ENCODE measurements around the gene CMSS1. TPM values are rescaled to one million over a fixed set of nuclear protein-coding genes. Genes with fewer than 3 reads are reported as not detected.

Gene CMSS1
- total and polyA plus RNA-seq, 2 of the 13 experiments (the other 11 are each of a cell fraction or from before 2014, with no cell fraction given) = 6.4 to 48.7 TPM

DNA sequence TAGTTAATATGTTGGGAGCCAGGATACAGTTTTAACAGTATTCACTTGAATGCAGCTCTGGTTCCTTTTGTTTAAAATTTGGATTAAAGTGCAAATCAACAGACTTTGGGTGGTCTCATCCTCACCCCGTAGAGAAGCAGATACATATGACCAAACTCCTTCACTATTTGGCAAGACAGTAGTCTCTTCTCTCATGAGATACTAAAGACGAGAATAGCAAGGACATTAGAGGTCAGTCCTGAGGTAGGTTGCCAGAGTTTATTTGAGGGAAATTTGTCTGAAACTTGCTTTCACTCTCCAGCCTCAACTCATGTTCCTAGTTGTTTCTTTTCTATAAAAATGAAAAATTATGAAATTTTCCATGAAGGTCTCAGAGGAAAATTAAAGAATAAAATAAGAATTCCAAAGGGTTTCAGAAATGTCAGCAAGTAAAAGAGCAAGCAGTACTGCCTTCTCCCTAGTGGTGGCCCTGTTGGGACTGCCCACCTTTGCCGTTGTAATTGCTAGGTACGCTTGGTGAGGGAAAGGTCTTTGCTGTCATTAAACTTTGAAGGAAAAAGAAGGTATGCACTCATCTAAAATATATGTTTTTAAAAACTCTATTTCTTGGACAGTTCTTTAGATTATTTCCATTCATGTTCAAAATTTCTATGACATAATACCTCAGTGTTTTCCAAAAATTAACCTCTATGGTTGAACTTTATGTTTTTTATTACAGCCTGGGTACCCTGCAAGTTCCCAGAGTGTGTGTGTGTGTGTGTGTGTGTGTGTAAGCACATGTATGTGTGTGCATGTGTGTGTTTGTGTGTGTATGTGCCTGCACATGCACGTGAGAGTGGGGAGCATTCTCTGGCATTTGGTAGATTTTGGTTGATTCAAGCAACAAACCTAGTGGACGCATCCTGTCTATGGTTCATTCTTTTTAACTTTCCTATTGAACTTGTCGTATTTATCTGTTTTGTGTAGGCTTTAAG lies 111.4 kb downstream of the CMSS1 start (continued):
- no peak for TF ChIP-seq NFYB (CRISPR knock-in tag; IDR thresholded peaks at IDR 0.05)

GRCh38 chr3:99929745-99930139 lies 112.1 kb downstream of the CMSS1 start:
- Histone ChIP-seq H3K27ac (ENCODE audit: extremely low read length, insufficient read depth, low read length) (no peak overlapping the region), H3K79me2 (ENCODE audit: insufficient read depth, low read length) (no peaks in the 10 kb centered on the region), H2AFZ (ENCODE audit: low read length) (no peak overlapping the region), H3K27me3 (ENCODE audit: control insufficient read depth in 1 of 2, insufficient read depth in 2 of 2, low read length in 2 of 2) (no peaks in the 10 kb centered on the region), H3K36me3 (replicated peaks in 1 of 2; ENCODE audit: control insufficient read depth in 1 of 2, insufficient read depth in 2 of 2, low read length in 2 of 2) (no peaks in the 10 kb centered on the region), H3K9ac (ENCODE audit: insufficient read depth, low read depth, low read length) (no peak overlapping the region), H3K4me1 (ENCODE audit: insufficient read depth, low read length) (peaks cover 63% of the 10 kb centered on the region), H4K20me1 (ENCODE audit: insufficient read depth, low read length) (no peaks in the 10 kb centered on the region), H3K4me3 (replicated peaks in 1 of 3; ENCODE audit: insufficient read depth in 1 of 3, low read depth in 2 of 3, low read length in 3 of 3) (no peak overlapping the region), H3K9me3 (ENCODE audit: low read length) (no peaks in the 10 kb centered on the region), H3K4me2 (ENCODE audit: low read depth, low read length) (no peak overlapping the region)
- CTCF ChIA-PET (ENCODE audit: low intra/inter-chr PET ratio, low total read pairs) = no interaction called here
- POLR2A ChIA-PET = no interaction called here
- FAIRE-seq (no peak), ATAC-seq (no peak), DNase-seq (ENCODE audit: low spot score) (no peak)
- no TSS peak for BruUV-seq (replicated peaks)
- in situ Hi-C loops (cut with HindIII; ENCODE audit: extremely low pct_ligation_motif_present, low pct_unique_long_range_greater_than_20kb) = no loop called here
- intact Hi-C loops (cut with micrococcal nuclease; ENCODE audit: unreplicated experiment) = no loop called here
- WGBS (ENCODE audit: low lambda C conversion rate) = 92% methylated on average over 3 of the region's 3 CpGs
- no peak for TF ChIP-seq MAFF (IDR thresholded peaks at IDR 0.05; ENCODE audit: low read depth, low read length)
- no peak for TF ChIP-seq ZNF616 (CRISPR knock-in tag; IDR thresholded peaks at IDR 0.05; ENCODE audit: low read depth)

DNA sequence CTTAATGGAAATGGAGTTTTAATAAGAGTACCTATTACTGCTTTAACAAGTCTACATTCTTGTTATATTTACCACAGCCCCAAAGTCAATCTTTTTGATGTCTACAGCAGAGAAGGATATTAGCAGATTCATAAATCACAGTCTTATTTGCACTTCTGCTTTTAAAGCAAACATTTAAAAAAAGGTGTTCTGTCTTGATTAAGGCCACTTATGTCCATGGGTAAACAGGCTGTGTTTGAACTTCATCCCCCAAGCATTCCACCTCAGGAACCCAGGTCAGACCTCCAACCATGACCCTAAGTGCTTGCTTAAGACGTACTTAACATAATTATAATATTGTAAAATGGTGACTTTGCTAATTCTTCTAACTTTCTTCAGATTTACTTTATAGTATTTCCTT lies 113.4 kb downstream of the CMSS1 start:
- no TSS peak for BruUV-seq (replicated peaks)
- Histone ChIP-seq H3K4me2 (ENCODE audit: low read depth, low read length) (no peak overlapping the region), H3K9me3 (ENCODE audit: low read length) (no peaks in the 10 kb centered on the region), H3K9ac (ENCODE audit: insufficient read depth, low read depth, low read length) (no peak overlapping the region), H3K4me1 (ENCODE audit: insufficient read depth, low read length) (peaks cover 63% of the 10 kb centered on the region), H2AFZ (ENCODE audit: low read length) (no peak overlapping the region), H4K20me1 (ENCODE audit: insufficient read depth, low read length) (no peaks in the 10 kb centered on the region), H3K27ac (ENCODE audit: extremely low read length, insufficient read depth, low read length) (no peak overlapping the region), H3K36me3 (replicated peaks in 1 of 2; ENCODE audit: control insufficient read depth in 1 of 2, insufficient read depth in 2 of 2, low read length in 2 of 2) (no peaks in the 10 kb centered on the region), H3K27me3 (ENCODE audit: control insufficient read depth in 1 of 2, insufficient read depth in 2 of 2, low read length in 2 of 2) (no peaks in the 10 kb centered on the region), H3K4me3 (replicated peaks in 1 of 3; ENCODE audit: insufficient read depth in 1 of 3, low read depth in 2 of 3, low read length in 3 of 3) (no peak overlapping the region), H3K79me2 (ENCODE audit: insufficient read depth, low read length) (no peaks in the 10 kb centered on the region)
- intact Hi-C loops (cut with micrococcal nuclease; ENCODE audit: unreplicated experiment) (no loop called here), in situ Hi-C loops (cut with HindIII; ENCODE audit: extremely low pct_ligation_motif_present, low pct_unique_long_range_greater_than_20kb) (no loop called here)
- peak; percentile 63 for DNase-seq (ENCODE audit: low spot score)
- WGBS (ENCODE audit: low lambda C conversion rate) = 19% methylated on average over 1 of the region's 1 CpG
- ATAC-seq = peak; percentile 25; the same call in 1 of the 3 replicates
- ChIA-PET CTCF (ENCODE audit: low intra/inter-chr PET ratio, low total read pairs) (no interaction called here), POLR2A (no interaction called here)
- FAIRE-seq = peak; percentile 63
- TF ChIP-seq, protein P1, sequence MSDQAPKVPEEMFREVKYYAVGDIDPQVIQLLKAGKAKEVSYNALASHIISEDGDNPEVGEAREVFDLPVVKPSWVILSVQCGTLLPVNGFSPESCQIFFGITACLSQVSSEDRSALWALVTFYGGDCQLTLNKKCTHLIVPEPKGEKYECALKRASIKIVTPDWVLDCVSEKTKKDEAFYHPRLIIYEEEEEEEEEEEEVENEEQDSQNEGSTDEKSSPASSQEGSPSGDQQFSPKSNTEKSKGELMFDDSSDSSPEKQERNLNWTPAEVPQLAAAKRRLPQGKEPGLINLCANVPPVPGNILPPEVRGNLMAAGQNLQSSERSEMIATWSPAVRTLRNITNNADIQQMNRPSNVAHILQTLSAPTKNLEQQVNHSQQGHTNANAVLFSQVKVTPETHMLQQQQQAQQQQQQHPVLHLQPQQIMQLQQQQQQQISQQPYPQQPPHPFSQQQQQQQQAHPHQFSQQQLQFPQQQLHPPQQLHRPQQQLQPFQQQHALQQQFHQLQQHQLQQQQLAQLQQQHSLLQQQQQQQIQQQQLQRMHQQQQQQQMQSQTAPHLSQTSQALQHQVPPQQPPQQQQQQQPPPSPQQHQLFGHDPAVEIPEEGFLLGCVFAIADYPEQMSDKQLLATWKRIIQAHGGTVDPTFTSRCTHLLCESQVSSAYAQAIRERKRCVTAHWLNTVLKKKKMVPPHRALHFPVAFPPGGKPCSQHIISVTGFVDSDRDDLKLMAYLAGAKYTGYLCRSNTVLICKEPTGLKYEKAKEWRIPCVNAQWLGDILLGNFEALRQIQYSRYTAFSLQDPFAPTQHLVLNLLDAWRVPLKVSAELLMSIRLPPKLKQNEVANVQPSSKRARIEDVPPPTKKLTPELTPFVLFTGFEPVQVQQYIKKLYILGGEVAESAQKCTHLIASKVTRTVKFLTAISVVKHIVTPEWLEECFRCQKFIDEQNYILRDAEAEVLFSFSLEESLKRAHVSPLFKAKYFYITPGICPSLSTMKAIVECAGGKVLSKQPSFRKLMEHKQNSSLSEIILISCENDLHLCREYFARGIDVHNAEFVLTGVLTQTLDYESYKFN (CRISPR knock-in tag; conservative IDR thresholded peaks at IDR 0.05) = peak; percentile 66
- 0 out of 2 replicates have a peak, but pooled peaks have one; percentile 53 for TF ChIP-seq FOXA1 (IDR thresholded peaks at IDR 0.05)
- TF ChIP-seq FOXA1 (CRISPR knock-in tag; IDR thresholded peaks at IDR 0.05) = peak; percentile 92
- no peak for TF ChIP-seq ZNF138 (CRISPR knock-in tag; IDR thresholded peaks at IDR 0.05; ENCODE audit: low read depth)
- TF ChIP-seq NR2F1 (CRISPR knock-in tag; IDR thresholded peaks at IDR 0.05) = peak; percentile 56 to 80; a peak in 3 of 4 replicates
- TF ChIP-seq HNF4A (CRISPR knock-in tag; IDR thresholded peaks at IDR 0.05) = 0 out of 2 replicates have a peak, but pooled peaks have one; percentile 48
- peak; percentile 84 for TF ChIP-seq TBX2 (CRISPR knock-in tag; IDR thresholded peaks at IDR 0.05; ENCODE audit: borderline replicate concordance)

All from HepG2 (cell line).